Pancreas (tissue), 10 donors: Measurements from ENCODE around the gene EXTL1. TPM values are rescaled to one million over a fixed set of nuclear protein-coding genes. Genes with fewer than 3 reads are reported as not detected.
A peak's percentile ranks its signal among the peaks of the same experiment; 100 is the strongest.

ENCODE experiments used
- ATAC-seq, 4 donors: fragments of 200-7000 bp; cut with Tn5 transposase; one replicate each; pipeline versions ENCODE4 v1.8.0 to v1.9.1; 2020; ENCODE audit warnings: mild to moderate bottlenecking in 4 of 4, moderate library complexity in 4 of 4
- DNase-seq, 6 donors: peaks; one replicate each; pipeline ENCODE4 v3.0.0-alpha.2; 2020
- FAIRE-seq: peaks from 2 replicates; lab custom pipeline; 2012; peaks lifted over from hg19 to GRCh38; lab: Jason Lieb, UNC
- H3K27ac ChIP-seq, 4 donors: fragments of 200-600 bp; sonication (generic); 1 replicate in 3 of 4; 2 replicates in 1 of 4; pipeline versions ENCODE4 v1.5.0 to v1.8.0; 2020
- H3K27me3 ChIP-seq, 4 donors: fragments of 200-600 bp; one replicate each; pipeline ENCODE4 v1.8.0; 2021
- H3K36me3 ChIP-seq, 3 donors: fragments of 200-600 bp; sonication (generic) in 1 of 3; one replicate each; pipeline versions ENCODE4 v1.5.0 to v1.8.0; 2020 to 2021
- H3K4me1 ChIP-seq, 3 donors: fragments of 200-600 bp; one replicate each; pipeline ENCODE4 v1.8.0; 2021
- H3K4me3 ChIP-seq, 4 donors: fragments of 200-600 bp; sonication (generic) in 2 of 4; one replicate each; pipeline versions ENCODE4 v1.5.0 to v1.8.0; 2020 to 2021
- H3K9me3 ChIP-seq, 4 donors: fragments of 200-600 bp; one replicate each; pipeline ENCODE4 v1.8.0; 2021
- CTCF ChIP-seq, 4 donors: fragments of 200-600 bp; sonication (generic) in 3 of 4; IDR thresholded peaks; one replicate each; pipeline versions ENCODE4 v1.5.0 to v1.8.0; 2021; ENCODE audit warnings: antibody characterized with exemption in 4 of 4
- WGBS, 2 donors: extraction: QIAGEN DNeasy Blood & Tissue Kit; methylation state at CpG; one replicate each; pipeline ENCODE4 v1.1.7; 2013; 5-methylcytosine and 5-hydroxymethylcytosine counted together
- intact Hi-C, 3 donors: fragments of 100-400 bp; cut with DNase I; formaldehyde crosslinking; loops; one replicate each; pipeline versions ENCODE4 v1.11.1 to v1.14.2; 2022
- polyA plus RNA-seq, 2 donors: library from polyadenylated mRNA; stranded (reverse); fragments of 200-250 nt; gene quantifications; one replicate each; pipeline ENCODE4 v1.2.3, GENCODE V29; 2013
- total RNA-seq, 6 donors: library from RNA; stranded (reverse); fragmentation: NEBNext Ultra II Directional in 4 of 6; extraction: Animal tissue kit (Norgen Biotek cat#: 25700) in 4 of 6; gene quantifications; one replicate each; pipeline versions ENCODE4 v1.2.1 to v1.2.4, GENCODE V29; 2021 to 2023
- donor health status: healthy with polysubstance abuse.
- donor health status: DM: no; HTN: no; CAD: no; lungs with moderate emphysema.
- donor health status: DM: no; HTN: no; CAD: no.
- donor health status: control.
- donor health status: control.
- donor health status: Bipolar disorder and iron deficiency.
- donor health status: DM: yes; HTN: yes; CAD: no.
- donor health status: DM: no; HTN: no; CAD: no.
- donor health status: DM: no; HTN: no; CAD: no.
- donor health status: DM: yes; HTN: yes; CAD: no.

The EXTL1 gene
- total and polyA plus RNA-seq, 8 donors = 0.04 to 0.34 (median 0.18) TPM

GRCh38 chr1:26037904-26038303 lies 16.3 kb downstream of the EXTL1 start:
- Histone ChIP-seq H3K4me1 (peaks cover 25 to 33% (median 33%) of the 10 kb centered on the region in 3 donors), H3K27ac (peak overlapping the region; percentile 51 to 92 (median 72)), H3K9me3 (no peaks in the 10 kb centered on the region), H3K27me3 (no peaks in the 10 kb centered on the region), H3K4me3 (no peak overlapping the region), H3K36me3 (peaks cover 0 to 8% (median 0%) of the 10 kb centered on the region in 3 donors)
- TF ChIP-seq CTCF (IDR thresholded peaks at IDR 0.05) = no peak
- 54 to 62% methylated on average over 6 of the region's 6 CpGs for WGBS, 2 donors
- FAIRE-seq (no peak), ATAC-seq (no peak), DNase-seq (no peak)
- intact Hi-C loops = loop anchor here in 1 of 3 donors (10.0 kb wide), 1 partner anchor 107 kb away; no protein-coding TSS in a partner anchor

- whole genome bisulfite sequencing, 2 donors = 80 to 81% methylated on average over 6 of the region's 6 CpGs
- H3K4me1 ChIP-seq = peaks cover 28 to 37% (median 36%) of the 10 kb centered on the region in 3 donors
- no peak for ATAC-seq
- H3K9me3 ChIP-seq = no peaks in the 10 kb centered on the region
- peak in 4 of 6 donors; percentile 52 to 75 (median 62) for DNase-seq
- H3K4me3 ChIP-seq = no peak overlapping the region
- intact Hi-C loops = loop anchor here in 1 of 3 donors (10.0 kb wide), 1 partner anchor 106 kb away; no protein-coding TSS in a partner anchor
- no peak for TF ChIP-seq CTCF (IDR thresholded peaks at IDR 0.05)
- no peak for FAIRE-seq
- no peaks in the 10 kb centered on the region for H3K27me3 ChIP-seq
- peak overlapping the region; percentile 51 to 92 (median 72) for H3K27ac ChIP-seq
- peaks cover 0 to 8% (median 0%) of the 10 kb centered on the region in 3 donors for H3K36me3 ChIP-seq
Observed at GRCh38 chr1:26038477-26038876, 16.9 kb downstream of the EXTL1 start.

- no peaks in the 10 kb centered on the region for H3K27me3 ChIP-seq
- TF ChIP-seq CTCF (IDR thresholded peaks at IDR 0.05) = no peak
- WGBS, 2 donors = 88% methylated on average over 6 of the region's 6 CpGs
- H3K4me1 ChIP-seq = peaks cover 28 to 37% (median 36%) of the 10 kb centered on the region in 3 donors
- peak overlapping the region; percentile 51 to 92 (median 72) for H3K27ac ChIP-seq
- H3K9me3 ChIP-seq = no peaks in the 10 kb centered on the region
- ATAC-seq (no peak), DNase-seq (peak in 1 of 6 donors; percentile 67), FAIRE-seq (no peak)
- H3K36me3 ChIP-seq = peaks cover 0 to 8% (median 0%) of the 10 kb centered on the region in 3 donors
- intact Hi-C loops = loop anchor here in 1 of 3 donors (10.0 kb wide), 1 partner anchor 106 kb away; no protein-coding TSS in a partner anchor
- no peak overlapping the region for H3K4me3 ChIP-seq
Observed at GRCh38 chr1:26038904-26039303, 17.3 kb downstream of the EXTL1 start.

GRCh38 chr1:26041401-26041800 lies 19.8 kb downstream of the EXTL1 start:
- H3K27me3 ChIP-seq = no peaks in the 10 kb centered on the region
- H3K27ac ChIP-seq = no peak overlapping the region
- peaks cover 0 to 8% (median 0%) of the 10 kb centered on the region in 3 donors for H3K36me3 ChIP-seq
- H3K4me3 ChIP-seq = no peak overlapping the region
- no peak for ATAC-seq
- H3K9me3 ChIP-seq = no peaks in the 10 kb centered on the region
- intact Hi-C loops = no loop called here
- H3K4me1 ChIP-seq = peaks cover 28 to 36% (median 34%) of the 10 kb centered on the region in 3 donors
- TF ChIP-seq CTCF (IDR thresholded peaks at IDR 0.05) = no peak
- WGBS, 2 donors = 83 to 88% methylated on average over 7 of the region's 7 CpGs
- DNase-seq = peak in 1 of 6 donors; percentile 61
- no peak for FAIRE-seq

- no peaks in the 10 kb centered on the region for H3K9me3 ChIP-seq
- intact Hi-C loops = no loop called here
- peaks cover 28 to 34% (median 31%) of the 10 kb centered on the region in 3 donors for H3K4me1 ChIP-seq
- no peaks in the 10 kb centered on the region for H3K27me3 ChIP-seq
- ATAC-seq = no peak
- TF ChIP-seq CTCF (IDR thresholded peaks at IDR 0.05) = no peak
- H3K4me3 ChIP-seq = no peak overlapping the region
- WGBS, 2 donors = 66 to 67% methylated on average over 4 of the region's 4 CpGs
- FAIRE-seq = no peak
- DNase-seq = no peak
- H3K27ac ChIP-seq = peak overlapping the region in 2 of 4 donors; percentile 4 to 86
- H3K36me3 ChIP-seq = peaks cover 0 to 8% (median 0%) of the 10 kb centered on the region in 3 donors
Observed at GRCh38 chr1:26041978-26042377, 20.4 kb downstream of the EXTL1 start.
